HEK293T (cell line): ENCODE results near the gene OTUB2.

Experiments
- CTCF ChIA-PET: fragments of 350-600 bp; formaldehyde crosslinking; extraction: SDS; loops from one replicate; lab custom pipeline; 2021; ENCODE audit warnings: antibody characterized with exemption, inconsistent platforms; lab: Yijun Ruan, JAX
- POLR2A ChIA-PET: fragments of 350-600 bp; formaldehyde crosslinking; extraction: SDS; loops from one replicate; lab custom pipeline; 2020; ENCODE audit warnings: antibody characterized with exemption, inconsistent platforms; lab: Yijun Ruan, JAX
- DNase-seq: peaks from one replicate; pipeline ENCODE4 v3.0.0; 2012; ENCODE audit warnings: mixed read lengths; ENCODE audit errors: extremely low spot score
- ARNT ChIP-seq: fragments of 450-650 bp; IDR thresholded peaks from 2 replicates; pipeline ENCODE4 v1.6.1; 2017; ENCODE audit warnings: mild to moderate bottlenecking
- BHLHE40 ChIP-seq: fragments of 450-650 bp; IDR thresholded peaks from 2 replicates; pipeline ENCODE4 v1.6.1; 2016; ENCODE audit warnings: mild to moderate bottlenecking, moderate library complexity, borderline replicate concordance
- CTBP1 ChIP-seq: fragments of 450-650 bp; IDR thresholded peaks from 2 replicates; pipeline ENCODE4 v1.6.1; 2016; ENCODE audit warnings: borderline replicate concordance
- ELF4 ChIP-seq: fragments of 450-650 bp; IDR thresholded peaks from 2 replicates; pipeline ENCODE4 v1.6.1; 2017; ENCODE audit warnings: antibody characterized with exemption
- FOXA1 ChIP-seq: fragments of 450-650 bp; IDR thresholded peaks from 2 replicates; pipeline ENCODE4 v1.6.1; 2016; ENCODE audit warnings: mild to moderate bottlenecking
- FOXK2 ChIP-seq: fragments of 450-650 bp; IDR thresholded peaks from 2 replicates; pipeline ENCODE4 v1.6.1; 2016; ENCODE audit warnings: mild to moderate bottlenecking
- FOXM1 ChIP-seq: fragments of 450-650 bp; IDR thresholded peaks from 2 replicates; pipeline ENCODE4 v1.6.1; 2017; ENCODE audit warnings: mild to moderate bottlenecking, borderline replicate concordance
- HDGF ChIP-seq: fragments of 450-650 bp; IDR thresholded peaks from 2 replicates; pipeline ENCODE4 v1.6.1; 2017; ENCODE audit warnings: antibody characterized with exemption, borderline replicate concordance
- L3MBTL2 ChIP-seq: fragments of 450-650 bp; conservative IDR thresholded peaks from 2 replicates; pipeline ENCODE4 v1.6.1; 2016; ENCODE audit warnings: mild to moderate bottlenecking
- LEF1 ChIP-seq: fragments of 450-650 bp; IDR thresholded peaks from 2 replicates; pipeline ENCODE4 v1.6.1; 2017; ENCODE audit warnings: mild to moderate bottlenecking, borderline replicate concordance
- PKNOX1 ChIP-seq: fragments of 450-650 bp; IDR thresholded peaks from 2 replicates; pipeline ENCODE4 v1.6.1; 2016
- SP1 ChIP-seq: fragments of 450-650 bp; IDR thresholded peaks from 2 replicates; pipeline ENCODE4 v1.6.1; 2017
- SUZ12 ChIP-seq: fragments of 450-650 bp; IDR thresholded peaks from 2 replicates; pipeline ENCODE4 v1.6.1; 2016; ENCODE audit warnings: mild to moderate bottlenecking
- TARDBP ChIP-seq: fragments of 450-650 bp; IDR thresholded peaks from 2 replicates; pipeline ENCODE4 v1.6.1; 2016
- ZNF384 ChIP-seq: fragments of 450-650 bp; IDR thresholded peaks from 2 replicates; pipeline ENCODE4 v1.6.1; 2016

The OTUB2 gene

GRCh38 chr14:93991649-93992048 is 34.5 kb upstream of the OTUB2 start:
- no peak for TF ChIP-seq ELF4
- TF ChIP-seq SP1, result no peak
- ChIA-PET CTCF (interaction anchor here (1.1 to 2.2 kb wide), 4 partner anchors 9 to 140 kb away, joined by 3 to 11 read pairs (median 4); no protein-coding TSS in a partner anchor), POLR2A (no interaction called here)
- DNase-seq, result no peak

- DNase-seq, result no peak
- TF ChIP-seq CTBP1, result no peak
- no peak for TF ChIP-seq BHLHE40
- no peak for TF ChIP-seq SUZ12
- TF ChIP-seq ELF4, result no peak
- no peak for TF ChIP-seq L3MBTL2
- ChIA-PET CTCF (interaction anchor here (2.2 kb wide), 1 partner anchor 54 kb away, joined by 11 read pairs; no protein-coding TSS in a partner anchor), POLR2A (no interaction called here)
Observed at GRCh38 chr14:93993382-93993781, 32.8 kb upstream of the OTUB2 start.

GRCh38 chr14:93994919-93995682 is 31.0 kb upstream of the OTUB2 start:
- DNase-seq, result no peak
- ChIA-PET CTCF (interaction anchor here (0.6 to 2.3 kb wide), 3 partner anchors 9 to 59 kb away, joined by 3 to 9 read pairs (median 4); no protein-coding TSS in a partner anchor), POLR2A (no interaction called here)
- TF ChIP-seq CTBP1 (no peak), FOXM1 (no peak), PKNOX1 (peak; percentile 38; the same call in 1 of the 2 replicates), ELF4 (no peak), ARNT (no peak)

GRCh38 chr14:93996130-93996695 is 29.9 kb upstream of the OTUB2 start:
- DNase-seq, result no peak
- TF ChIP-seq PKNOX1, result no peak
- no peak for TF ChIP-seq ZNF384
- TF ChIP-seq HDGF, result no peak
- ChIA-PET POLR2A (no interaction called here), CTCF (interaction anchor here (1.5 to 2.3 kb wide), 2 partner anchors 8 to 56 kb away, joined by 4 to 9 read pairs; no protein-coding TSS in a partner anchor)

- POLR2A ChIA-PET, result no interaction called here
- CTCF ChIA-PET, result interaction anchor here (0.7 to 2.3 kb wide), 4 partner anchors 14 to 1332 kb away, joined by 3 to 9 read pairs (median 6); no protein-coding TSS in a partner anchor
- no peak for TF ChIP-seq TARDBP
- TF ChIP-seq ARNT, result no peak
- no peak for TF ChIP-seq HDGF
- no peak for DNase-seq
Observed at GRCh38 chr14:93997082-93997481, 29.1 kb upstream of the OTUB2 start, which contains the start of gene CCDC197. Gene CCDC197, plus strand, starts transcription at chr14:93997301. Its CDS starts 831 bp downstream, at chr14:93998132.

- no peak for DNase-seq
- TF ChIP-seq FOXA1 (no peak), BHLHE40 (no peak), PKNOX1 (no peak), CTBP1 (no peak), ZNF384 (no peak), TARDBP (no peak), LEF1 (no peak), FOXM1 (no peak), HDGF (no peak), L3MBTL2 (no peak), ELF4 (no peak), FOXK2 (no peak), ARNT (no peak), SUZ12 (no peak)
- ChIA-PET POLR2A (no interaction called here), CTCF (interaction anchor here (0.9 to 2.2 kb wide), 4 partner anchors 15 to 58 kb away, joined by 4 to 17 read pairs (median 6); no protein-coding TSS in a partner anchor)
Observed at GRCh38 chr14:93997916-93998870, 27.9 kb upstream of the OTUB2 start.
